Smooth muscle cell (in vitro differentiated cells): ENCODE measurements around the gene OLFM1. TPM values are rescaled to one million over a fixed set of nuclear protein-coding genes. Genes with fewer than 3 reads are reported as not detected.

Experiments used
- DNase-seq: peaks from one replicate; lab custom pipeline; 2025; ENCODE audit not compliant: unreplicated experiment; lab: John Stamatoyannopoulos, UW
- H2AFZ ChIP-seq: fragments of 200-600 bp; sonication (generic); 2 replicates; pipeline ENCODE4 v1.6.0; 2016; ENCODE audit warnings: antibody characterized with exemption, low read depth, mild to moderate bottlenecking
- H3F3A ChIP-seq: fragments of 200-600 bp; sonication (generic); 2 replicates; pipeline ENCODE4 v1.6.0; 2017; ENCODE audit warnings: antibody characterized with exemption, low read depth
- H3K27ac ChIP-seq: fragments of 200-600 bp; sonication (generic); 2 replicates; pipeline ENCODE4 v1.5.1; 2016; ENCODE audit warnings: low read depth, mild to moderate bottlenecking
- H3K27me3 ChIP-seq: fragments of 200-600 bp; sonication (generic); 2 replicates; pipeline ENCODE4 v1.6.1; 2016; ENCODE audit warnings: low read depth, mild to moderate bottlenecking
- H3K36me3 ChIP-seq: fragments of 200-600 bp; sonication (generic); 2 replicates; pipeline ENCODE4 v1.5.1; 2016; ENCODE audit warnings: low read depth
- H3K4me1 ChIP-seq: fragments of 200-600 bp; sonication (generic); 2 replicates; pipeline ENCODE4 v1.5.1; 2016; ENCODE audit warnings: low read depth
- H3K4me2 ChIP-seq: fragments of 200-600 bp; sonication (generic); 2 replicates; pipeline ENCODE4 v1.6.0; 2016; ENCODE audit warnings: mild to moderate bottlenecking
- H3K4me3 ChIP-seq: fragments of 200-600 bp; sonication (generic); 2 replicates; pipeline ENCODE4 v1.5.1; 2016; ENCODE audit warnings: mild to moderate bottlenecking
- H3K79me2 ChIP-seq: fragments of 200-600 bp; sonication (generic); 2 replicates; pipeline ENCODE4 v1.6.0; 2016; ENCODE audit warnings: low read depth, mild to moderate bottlenecking
- H3K9ac ChIP-seq: fragments of 200-600 bp; sonication (generic); 2 replicates; pipeline ENCODE4 v1.6.0; 2016; ENCODE audit warnings: low read depth
- H3K9me3 ChIP-seq: fragments of 200-600 bp; sonication (generic); replicated peaks from 2 replicates; pipeline ENCODE4 v1.5.1; 2016; ENCODE audit warnings: low read depth
- H4K20me1 ChIP-seq: fragments of 200-600 bp; sonication (generic); 2 replicates; pipeline ENCODE4 v1.6.0; 2016; ENCODE audit warnings: low read depth
- WGBS: methylation state at CpG from one replicate; pipeline ENCODE4 v1.1.7; 2016; ENCODE audit warnings: low lambda C conversion rate; 5-methylcytosine and 5-hydroxymethylcytosine counted together
- polyA plus RNA-seq: library from polyadenylated mRNA; unstranded; fragments of >200 nt; fragmentation: Nextera tagmentation; extraction: Ambion mirVana; gene quantifications from 2 replicates; pipeline ENCODE4 v1.2.1, GENCODE V29; 2016
- total RNA-seq: library from RNA; depleted of rRNA; stranded (reverse); fragments of >200 nt; gene quantifications from 2 replicates; pipeline ENCODE4 v1.2.3, GENCODE V29; 2014
- TF ChIP-seq, protein P1 (sequence below): fragments of 200-600 bp; sonication (generic); IDR thresholded peaks from 2 replicates; pipeline ENCODE4 v1.5.1; 2017; ENCODE audit warnings: borderline replicate concordance, mild to moderate bottlenecking, antibody characterized with exemption; ENCODE audit not compliant: insufficient read depth, poor library complexity, severe bottlenecking

The OLFM1 gene
- total and polyA plus RNA-seq, 2 experiments from 2014 or later, result 4.5 to 11.0 TPM

DNA sequence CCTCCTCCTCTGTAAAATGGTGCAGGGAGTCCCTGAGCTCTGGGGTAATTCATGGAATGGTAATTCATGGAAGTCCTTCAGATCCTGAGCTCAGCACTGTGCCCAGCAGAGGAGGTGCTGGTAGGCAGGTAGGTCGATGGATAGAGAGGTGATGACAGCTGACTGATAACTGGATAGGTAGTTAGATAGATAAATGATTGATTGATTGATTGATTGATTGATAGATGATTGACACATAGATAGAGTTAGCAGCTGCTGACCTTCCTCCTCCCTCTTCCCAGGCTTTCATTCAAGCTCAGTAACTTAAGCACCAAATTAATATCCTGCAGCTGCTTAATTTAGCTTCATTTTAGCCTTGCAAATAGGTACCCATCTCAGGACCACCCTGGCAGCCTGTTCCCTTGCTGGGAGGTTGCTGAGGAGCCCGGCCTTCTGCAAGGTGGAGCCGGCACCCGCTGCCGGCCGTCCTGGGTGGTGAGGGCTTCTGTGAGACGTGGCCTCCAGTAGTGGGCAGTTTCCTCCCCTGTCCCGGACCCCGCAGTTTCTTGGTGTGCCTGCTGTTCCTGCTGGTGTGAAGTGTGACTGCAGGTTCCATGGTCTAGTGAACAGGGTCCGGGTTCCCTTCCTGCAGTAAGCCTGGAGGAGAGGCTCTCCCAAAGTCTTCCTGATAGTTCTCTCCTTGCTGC lies 13.4 kb downstream of the OLFM1 start:
- Histone ChIP-seq H3K36me3 (no peaks in the 10 kb centered on the region), H3K27ac (no peak overlapping the region)

DNA sequence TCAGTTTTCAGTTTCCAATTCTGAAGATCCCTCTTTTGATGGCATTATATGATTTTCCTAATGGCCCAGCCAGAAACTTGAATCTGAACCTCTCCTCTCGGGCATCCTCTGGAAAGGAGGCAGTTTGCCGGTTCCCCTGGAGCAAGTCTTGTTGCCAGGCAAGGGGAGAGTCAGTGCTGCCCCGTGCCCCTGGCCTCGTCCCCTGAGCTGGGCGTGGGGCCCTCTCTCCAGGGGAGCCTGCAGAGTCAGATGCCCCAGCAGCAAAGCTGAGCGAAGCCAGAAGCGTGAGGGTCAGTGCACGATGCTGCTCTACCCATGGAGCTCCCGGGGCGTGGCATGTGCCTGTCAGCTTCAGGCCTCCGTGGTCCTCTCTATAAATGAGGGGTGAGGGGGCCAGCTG lies 14.0 kb downstream of the OLFM1 start:
- no peaks in the 10 kb centered on the region for H3F3A ChIP-seq
- H2AFZ ChIP-seq, result no peak overlapping the region
- H3K9ac ChIP-seq, result no peak overlapping the region
- TF ChIP-seq, protein P1, sequence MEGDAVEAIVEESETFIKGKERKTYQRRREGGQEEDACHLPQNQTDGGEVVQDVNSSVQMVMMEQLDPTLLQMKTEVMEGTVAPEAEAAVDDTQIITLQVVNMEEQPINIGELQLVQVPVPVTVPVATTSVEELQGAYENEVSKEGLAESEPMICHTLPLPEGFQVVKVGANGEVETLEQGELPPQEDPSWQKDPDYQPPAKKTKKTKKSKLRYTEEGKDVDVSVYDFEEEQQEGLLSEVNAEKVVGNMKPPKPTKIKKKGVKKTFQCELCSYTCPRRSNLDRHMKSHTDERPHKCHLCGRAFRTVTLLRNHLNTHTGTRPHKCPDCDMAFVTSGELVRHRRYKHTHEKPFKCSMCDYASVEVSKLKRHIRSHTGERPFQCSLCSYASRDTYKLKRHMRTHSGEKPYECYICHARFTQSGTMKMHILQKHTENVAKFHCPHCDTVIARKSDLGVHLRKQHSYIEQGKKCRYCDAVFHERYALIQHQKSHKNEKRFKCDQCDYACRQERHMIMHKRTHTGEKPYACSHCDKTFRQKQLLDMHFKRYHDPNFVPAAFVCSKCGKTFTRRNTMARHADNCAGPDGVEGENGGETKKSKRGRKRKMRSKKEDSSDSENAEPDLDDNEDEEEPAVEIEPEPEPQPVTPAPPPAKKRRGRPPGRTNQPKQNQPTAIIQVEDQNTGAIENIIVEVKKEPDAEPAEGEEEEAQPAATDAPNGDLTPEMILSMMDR, result no peak
- H3K27me3 ChIP-seq, result no peaks in the 10 kb centered on the region
- no peak overlapping the region for H3K4me2 ChIP-seq
- H4K20me1 ChIP-seq, result no peaks in the 10 kb centered on the region
- H3K4me3 ChIP-seq, result no peak overlapping the region
- no peak for DNase-seq
- no peaks in the 10 kb centered on the region for H3K36me3 ChIP-seq
- no peaks in the 10 kb centered on the region for H3K9me3 ChIP-seq
- no peaks in the 10 kb centered on the region for H3K4me1 ChIP-seq
- no peaks in the 10 kb centered on the region for H3K79me2 ChIP-seq
- H3K27ac ChIP-seq, result no peak overlapping the region
- 92% methylated on average over 11 of the region's 11 CpGs for WGBS

More for the DNA sequence above, 13.4 kb downstream of the OLFM1 start:
- no peak overlapping the region for H3K4me2 ChIP-seq
- 90% methylated on average over 10 of the region's 10 CpGs for WGBS
- TF ChIP-seq, protein P1, result no peak
- H2AFZ ChIP-seq, result no peak overlapping the region
- H3F3A ChIP-seq, result no peaks in the 10 kb centered on the region
- no peaks in the 10 kb centered on the region for H4K20me1 ChIP-seq
- H3K9ac ChIP-seq, result no peak overlapping the region
- DNase-seq, result no peak
- H3K9me3 ChIP-seq, result no peaks in the 10 kb centered on the region
- H3K27me3 ChIP-seq, result no peaks in the 10 kb centered on the region
- H3K79me2 ChIP-seq, result no peaks in the 10 kb centered on the region
- no peaks in the 10 kb centered on the region for H3K4me1 ChIP-seq
- no peak overlapping the region for H3K4me3 ChIP-seq

DNA sequence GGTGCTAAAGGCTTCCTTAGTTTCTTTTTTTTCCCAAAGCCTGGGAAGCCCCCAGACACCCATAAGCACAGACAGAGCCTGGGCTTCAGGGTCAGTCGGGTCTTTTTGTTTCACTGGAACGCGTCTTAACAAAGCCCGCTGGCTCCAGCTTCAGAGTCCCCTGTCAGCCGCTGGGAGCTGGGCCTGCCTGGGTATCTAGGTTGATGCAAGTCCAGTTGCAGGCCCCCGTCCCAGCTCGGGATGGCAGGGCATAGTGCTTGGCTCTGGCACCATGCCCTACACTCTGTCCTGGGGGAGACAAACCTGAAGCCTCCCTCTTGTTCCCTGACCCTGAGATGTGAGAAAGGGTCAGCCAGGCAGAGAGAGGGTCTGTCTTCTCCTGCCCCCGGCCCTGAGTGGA lies 14.5 kb downstream of the OLFM1 start:
- no peaks in the 10 kb centered on the region for H3K27me3 ChIP-seq
- H3K36me3 ChIP-seq, result no peaks in the 10 kb centered on the region
- no peaks in the 10 kb centered on the region for H3K79me2 ChIP-seq
- H3K27ac ChIP-seq, result no peak overlapping the region
- 90% methylated on average over 8 of the region's 8 CpGs for WGBS
- no peak overlapping the region for H3K9ac ChIP-seq
- no peaks in the 10 kb centered on the region for H3K9me3 ChIP-seq
- no peaks in the 10 kb centered on the region for H4K20me1 ChIP-seq
- DNase-seq, result no peak
- no peaks in the 10 kb centered on the region for H3F3A ChIP-seq
- no peak overlapping the region for H2AFZ ChIP-seq
- TF ChIP-seq, protein P1, result no peak
- no peak overlapping the region for H3K4me3 ChIP-seq
- H3K4me1 ChIP-seq, result no peaks in the 10 kb centered on the region
- H3K4me2 ChIP-seq, result no peak overlapping the region

DNA sequence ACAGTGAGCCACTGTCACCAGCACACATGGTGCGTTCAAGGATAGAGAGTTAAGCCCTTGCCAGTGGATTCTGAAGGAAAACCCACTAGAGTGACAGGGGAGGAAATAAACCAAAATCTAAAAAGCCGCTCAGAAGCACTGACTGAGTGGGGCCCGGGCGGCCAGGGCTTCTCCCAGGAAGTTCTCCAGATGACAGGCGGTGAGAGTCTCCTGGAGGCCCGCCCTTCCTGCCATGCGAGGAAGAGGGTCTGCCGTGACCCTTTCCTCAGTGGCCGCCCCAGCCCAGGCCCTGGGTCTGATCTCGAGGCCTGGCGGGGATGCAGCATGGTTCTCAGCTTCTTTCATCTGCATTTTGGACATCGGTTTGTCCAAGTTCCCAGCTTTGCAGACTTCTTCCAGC lies 14.9 kb downstream of the OLFM1 start:
- Histone ChIP-seq H3K4me1 (no peaks in the 10 kb centered on the region), H2AFZ (no peak overlapping the region), H3K27ac (no peak overlapping the region), H4K20me1 (no peaks in the 10 kb centered on the region), H3K9ac (no peak overlapping the region), H3K27me3 (no peaks in the 10 kb centered on the region), H3K9me3 (no peaks in the 10 kb centered on the region), H3K4me2 (no peak overlapping the region), H3K36me3 (no peaks in the 10 kb centered on the region), H3K4me3 (no peak overlapping the region), H3K79me2 (no peaks in the 10 kb centered on the region), H3F3A (no peaks in the 10 kb centered on the region)
- DNase-seq, result no peak
- 95% methylated on average over 12 of the region's 12 CpGs for WGBS
- TF ChIP-seq, protein P1, result no peak
